ENCODE data around the gene NFIB. TPM values are rescaled to one million over a fixed set of nuclear protein-coding genes. Genes with fewer than 3 reads are reported as not detected.

Gene NFIB
- total RNA-seq, 6 experiments from 2014 or later, result 0.69 to 6.2 (median 4.4) TPM

DNA sequence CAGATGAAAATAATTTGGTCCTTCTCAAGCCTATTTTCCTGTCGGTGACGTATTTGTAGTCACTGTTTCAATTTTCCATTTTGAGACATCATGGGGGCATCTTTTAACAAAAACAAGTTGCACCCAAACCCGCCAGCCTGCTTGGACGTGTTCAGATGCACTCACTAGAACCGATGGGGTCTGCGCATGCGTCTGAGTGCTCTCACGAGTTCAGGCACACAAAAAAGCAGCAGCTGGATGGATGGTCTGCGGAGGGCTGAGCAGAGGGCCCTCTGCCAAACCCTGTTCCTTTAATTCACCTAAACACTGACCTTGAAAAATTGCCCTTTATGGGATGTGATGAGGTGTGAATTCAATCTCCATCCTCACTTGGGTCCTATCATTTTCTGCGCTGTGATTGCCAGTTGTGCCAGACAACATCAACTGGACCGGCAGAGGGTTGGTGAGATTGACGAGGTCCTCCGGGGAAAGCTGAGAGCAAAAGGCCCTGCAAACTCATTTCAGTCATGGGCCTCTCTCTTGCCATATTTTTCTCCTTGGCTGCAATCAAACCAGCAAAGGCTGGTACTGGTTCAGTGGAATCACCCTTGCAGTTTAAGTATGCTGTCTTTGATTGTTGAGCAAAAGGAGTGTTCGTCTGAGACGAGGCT lies 251.9 kb downstream of the NFIB start:
- TF ChIP-seq, protein P1, sequence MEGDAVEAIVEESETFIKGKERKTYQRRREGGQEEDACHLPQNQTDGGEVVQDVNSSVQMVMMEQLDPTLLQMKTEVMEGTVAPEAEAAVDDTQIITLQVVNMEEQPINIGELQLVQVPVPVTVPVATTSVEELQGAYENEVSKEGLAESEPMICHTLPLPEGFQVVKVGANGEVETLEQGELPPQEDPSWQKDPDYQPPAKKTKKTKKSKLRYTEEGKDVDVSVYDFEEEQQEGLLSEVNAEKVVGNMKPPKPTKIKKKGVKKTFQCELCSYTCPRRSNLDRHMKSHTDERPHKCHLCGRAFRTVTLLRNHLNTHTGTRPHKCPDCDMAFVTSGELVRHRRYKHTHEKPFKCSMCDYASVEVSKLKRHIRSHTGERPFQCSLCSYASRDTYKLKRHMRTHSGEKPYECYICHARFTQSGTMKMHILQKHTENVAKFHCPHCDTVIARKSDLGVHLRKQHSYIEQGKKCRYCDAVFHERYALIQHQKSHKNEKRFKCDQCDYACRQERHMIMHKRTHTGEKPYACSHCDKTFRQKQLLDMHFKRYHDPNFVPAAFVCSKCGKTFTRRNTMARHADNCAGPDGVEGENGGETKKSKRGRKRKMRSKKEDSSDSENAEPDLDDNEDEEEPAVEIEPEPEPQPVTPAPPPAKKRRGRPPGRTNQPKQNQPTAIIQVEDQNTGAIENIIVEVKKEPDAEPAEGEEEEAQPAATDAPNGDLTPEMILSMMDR (IDR thresholded peaks at IDR 0.05), result no peak
- DNase-seq, result no peak
- peaks cover 5% of the 10 kb centered on the region for H3K27me3 Mint-ChIP-seq (ENCODE audit: insufficient read depth)
- peak overlapping the region; percentile 30; the same call in 1 of the 2 replicates for H3K27ac Mint-ChIP-seq
- H3K36me3 Mint-ChIP-seq (ENCODE audit: low read depth), result no peaks in the 10 kb centered on the region
- no peaks in the 10 kb centered on the region for H3K9me3 Mint-ChIP-seq
- H3K4me3 Mint-ChIP-seq, result no peak overlapping the region
- H3K4me1 Mint-ChIP-seq (ENCODE audit: low read depth), result peaks cover 6% of the 10 kb centered on the region; the same call in 1 of the 2 replicates

DNA sequence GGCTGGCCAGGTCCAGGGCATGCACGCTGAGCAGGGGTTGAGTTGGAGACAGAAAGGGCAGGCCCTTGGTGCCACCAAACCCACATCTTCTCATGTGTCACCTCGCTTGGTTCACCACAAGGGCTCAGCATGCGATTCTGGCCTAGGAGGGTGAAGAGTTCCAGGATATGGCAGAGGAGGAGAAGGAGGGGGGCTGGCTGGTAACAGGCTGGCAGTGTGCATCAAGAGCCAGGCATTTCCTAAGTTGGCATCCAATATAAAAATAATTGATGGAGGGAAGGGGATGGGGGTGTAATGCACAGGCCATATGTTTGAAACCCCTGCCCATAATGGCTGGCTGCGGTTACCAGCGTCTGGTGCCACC lies 255.6 kb downstream of the NFIB start:
- TF ChIP-seq, protein P1 (IDR thresholded peaks at IDR 0.05), result no peak
- H3K4me3 Mint-ChIP-seq, result no peak overlapping the region
- no peak overlapping the region for H3K27ac Mint-ChIP-seq
- DNase-seq, result no peak
- H3K4me1 Mint-ChIP-seq (ENCODE audit: low read depth), result peaks cover 6% of the 10 kb centered on the region; the same call in 1 of the 2 replicates
- no peaks in the 10 kb centered on the region for H3K9me3 Mint-ChIP-seq
- no peaks in the 10 kb centered on the region for H3K36me3 Mint-ChIP-seq (ENCODE audit: low read depth)
- peaks cover 6% of the 10 kb centered on the region for H3K27me3 Mint-ChIP-seq (ENCODE audit: insufficient read depth)

DNA sequence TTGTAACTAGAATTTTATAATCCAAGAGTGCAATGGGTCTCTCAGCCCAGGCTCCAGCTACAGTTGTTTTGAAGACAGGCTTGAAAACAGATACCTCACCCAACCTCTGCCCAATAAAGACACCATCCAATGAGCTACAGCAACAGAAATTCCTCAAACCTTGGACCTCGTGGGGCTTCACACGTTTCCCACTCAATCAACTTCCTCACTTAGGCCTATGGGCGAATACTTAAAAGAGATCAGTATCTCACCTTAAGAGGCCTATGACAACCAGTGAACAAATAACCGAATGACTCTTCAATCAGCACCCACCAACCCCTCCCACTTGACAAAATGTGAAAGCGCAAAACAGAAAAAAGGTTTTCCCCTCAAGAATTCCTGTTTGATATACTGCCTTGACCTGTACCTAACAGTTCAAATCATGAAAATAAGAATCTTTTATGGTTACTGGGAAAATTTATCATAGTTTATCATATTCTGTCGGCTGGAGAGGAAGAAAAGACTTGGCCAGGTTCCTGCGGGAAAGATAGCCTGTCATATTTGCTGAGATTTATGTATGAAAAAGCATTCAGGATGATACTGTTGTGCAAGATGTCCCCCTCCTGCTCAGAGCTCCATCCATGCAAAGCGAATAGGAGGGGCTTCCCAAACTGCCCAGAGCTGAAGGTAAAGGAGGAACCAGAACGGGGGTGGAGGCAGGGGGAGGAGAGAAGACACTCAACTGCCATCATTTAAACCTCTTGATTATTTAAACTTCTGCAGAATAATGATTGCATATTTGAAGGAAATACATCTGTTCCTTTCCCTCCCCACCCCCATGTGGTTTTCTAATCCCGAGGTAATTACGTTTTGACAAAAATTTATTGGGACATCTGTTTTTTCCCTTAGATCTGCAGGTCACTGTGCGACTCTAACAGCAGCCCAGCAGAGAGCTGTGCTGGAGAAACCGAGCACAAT lies 256.3 kb downstream of the NFIB start:
- TF ChIP-seq, protein P1 (IDR thresholded peaks at IDR 0.05), result no peak
- Mint-ChIP-seq H3K27ac (no peak overlapping the region), H3K9me3 (no peaks in the 10 kb centered on the region), H3K36me3 (ENCODE audit: low read depth) (no peaks in the 10 kb centered on the region), H3K27me3 (ENCODE audit: insufficient read depth) (peaks cover 6% of the 10 kb centered on the region), H3K4me3 (no peak overlapping the region), H3K4me1 (ENCODE audit: low read depth) (no peaks in the 10 kb centered on the region)
- no peak for DNase-seq

DNA sequence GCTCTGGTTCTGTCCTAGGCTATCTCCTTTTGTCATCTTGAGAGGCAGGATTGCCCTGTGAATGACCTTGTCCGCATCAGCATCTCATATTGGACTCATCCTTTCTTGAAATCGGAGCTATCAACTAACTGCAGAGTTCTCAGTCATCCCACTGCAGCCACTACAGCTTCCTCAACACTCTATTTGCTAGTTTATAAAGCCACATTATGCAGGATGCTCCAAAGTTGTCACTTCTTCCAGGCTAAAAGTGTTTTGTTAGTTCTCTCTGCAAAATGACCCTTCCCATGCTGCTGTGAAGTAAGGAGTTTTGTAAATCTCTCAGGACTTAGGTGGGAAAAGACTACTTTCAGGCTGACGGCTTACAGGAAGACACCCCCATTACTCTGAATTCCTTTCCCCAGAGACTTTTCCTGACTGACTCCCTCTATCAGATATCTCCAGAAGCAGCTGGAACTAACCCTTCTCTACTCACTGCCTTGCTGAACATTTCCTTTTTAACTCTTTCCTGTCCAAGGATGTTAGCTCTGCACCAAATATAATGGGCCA lies 257.6 kb downstream of the NFIB start:
- Mint-ChIP-seq H3K9me3 (no peaks in the 10 kb centered on the region), H3K27me3 (ENCODE audit: insufficient read depth) (peaks cover 6% of the 10 kb centered on the region; the same call in 1 of the 2 replicates), H3K4me1 (ENCODE audit: low read depth) (no peaks in the 10 kb centered on the region), H3K27ac (no peak overlapping the region), H3K4me3 (no peak overlapping the region), H3K36me3 (ENCODE audit: low read depth) (no peaks in the 10 kb centered on the region)
- TF ChIP-seq, protein P1 (IDR thresholded peaks at IDR 0.05), result no peak
- no peak for DNase-seq

DNA sequence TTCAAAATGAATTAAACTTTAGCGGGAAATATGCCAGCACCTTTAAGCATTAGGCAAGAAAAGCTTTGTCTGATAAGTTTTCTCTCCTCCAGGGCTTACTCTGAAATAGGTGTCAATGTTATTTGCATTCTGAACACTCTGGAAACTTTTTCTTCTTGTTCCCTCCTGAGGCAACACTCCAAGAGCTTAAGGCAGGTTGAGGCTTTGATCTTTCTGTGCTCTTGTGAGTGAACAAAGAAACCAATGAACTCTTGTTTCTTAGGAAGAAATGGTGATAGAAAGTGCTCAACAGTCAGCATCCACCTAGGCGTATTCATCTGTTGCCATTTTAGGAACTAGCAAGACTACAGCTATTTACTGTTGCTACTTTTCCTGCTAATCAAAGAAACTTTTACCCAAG lies 259.8 kb downstream of the NFIB start:
- Mint-ChIP-seq H3K9me3 (no peaks in the 10 kb centered on the region), H3K4me3 (no peak overlapping the region), H3K27me3 (ENCODE audit: insufficient read depth) (peaks cover 1% of the 10 kb centered on the region; the same call in 1 of the 2 replicates), H3K27ac (no peak overlapping the region), H3K36me3 (ENCODE audit: low read depth) (no peaks in the 10 kb centered on the region), H3K4me1 (ENCODE audit: low read depth) (no peaks in the 10 kb centered on the region)
- no peak for DNase-seq
- TF ChIP-seq, protein P1 (IDR thresholded peaks at IDR 0.05), result no peak

All from HFFc6 (cell line).